Pericardium fibroblast (primary cell): Measurements from ENCODE around the gene P2RY2. TPM values are rescaled to one million over a fixed set of nuclear protein-coding genes. Genes with fewer than 3 reads are reported as not detected.

ENCODE experiments used
- total RNA-seq: library from RNA; depleted of rRNA; stranded (reverse); fragments of >200 nt; gene quantifications from 2 replicates; pipeline ENCODE4 v1.2.3, GENCODE V29; 2015

P2RY2 gene
- not detected in 2 replicates for total RNA-seq

GRCh38 chr11:73218106-73218829 is at the start of gene P2RY2:
Gene P2RY2, plus strand, starts transcription at chr11:73218281. Its CDS starts 15,879 bp downstream, at chr11:73234160.

GRCh38 chr11:73271936-73272679 is 54.0 kb downstream of the P2RY2 start, which contains the start of gene P2RY6:
Gene P2RY6, plus strand, starts transcription at chr11:73272338. Its CDS starts 24,181 bp downstream, at chr11:73296519.

Other genes starting within 250 kb of the P2RY2 start
- 7.1 and 7.7 TPM in 2 replicates for gene FCHSD2, start 76.0 kb upstream of the P2RY2 start, total RNA-seq
- gene P2RY6, start 54.1 kb downstream of the P2RY2 start, total RNA-seq, result not detected in 2 replicates
- 23.9 and 40.4 TPM in 2 replicates for gene ARHGEF17, start 90.0 kb downstream of the P2RY2 start, total RNA-seq
- gene RELT, start 158.1 kb downstream of the P2RY2 start, total RNA-seq, result 1.4 and 3.0 TPM in 2 replicates